Endodermal cell (in vitro differentiated cells): ENCODE data around the gene CTU2. TPM values are rescaled to one million over a fixed set of nuclear protein-coding genes. Genes with fewer than 3 reads are reported as not detected.

ENCODE experiments used
- DNase-seq: peaks from one replicate; pipeline ENCODE4 v3.0.0-alpha.2; 2017
- H3K27ac ChIP-seq: 2 replicates; pipeline ENCODE4 v1.5.1; 2013; ENCODE audit warnings: mild to moderate bottlenecking, low read depth, low read length, moderate library complexity
- H3K27me3 ChIP-seq: 2 replicates; pipeline ENCODE4 v1.6.1; 2013; ENCODE audit warnings: mild to moderate bottlenecking, low read length, moderate library complexity; ENCODE audit not compliant: insufficient read depth, control insufficient read depth, poor library complexity, severe bottlenecking
- H3K36me3 ChIP-seq: 2 replicates; pipeline ENCODE4 v1.7.0; 2013; ENCODE audit warnings: mild to moderate bottlenecking, low read length, moderate library complexity; ENCODE audit not compliant: control insufficient read depth, insufficient read depth
- H3K4me1 ChIP-seq: one replicate; pipeline ENCODE4 v1.7.0; 2013; ENCODE audit warnings: low read length; ENCODE audit not compliant: control insufficient read depth, insufficient read depth
- H3K4me3 ChIP-seq: 2 replicates; pipeline ENCODE4 v1.5.1; 2013; ENCODE audit warnings: mild to moderate bottlenecking, low read length, moderate library complexity
- H3K9ac ChIP-seq: 2 replicates; pipeline ENCODE4 v1.6.1; 2013; ENCODE audit warnings: mild to moderate bottlenecking, low read length, moderate library complexity; ENCODE audit not compliant: poor library complexity, severe bottlenecking; ENCODE audit errors: extremely low read depth
- H3K9me3 ChIP-seq: 2 replicates; pipeline ENCODE4 v1.6.1; 2013; ENCODE audit warnings: mild to moderate bottlenecking, low read length, moderate library complexity; ENCODE audit not compliant: control insufficient read depth
- H3K27ac Mint-ChIP-seq: 2 replicates; pipeline ENCODE4 v1.8.0; 2020; ENCODE audit warnings: mixed read lengths
- H3K27me3 Mint-ChIP-seq: 2 replicates; pipeline ENCODE4 v1.8.0; 2021; ENCODE audit warnings: mild to moderate bottlenecking, mixed read lengths; ENCODE audit not compliant: insufficient read depth
- H3K36me3 Mint-ChIP-seq: 2 replicates; pipeline ENCODE4 v1.8.0; 2020; ENCODE audit warnings: low read depth, mixed read lengths
- H3K4me1 Mint-ChIP-seq: 2 replicates; pipeline ENCODE4 v1.8.0; 2020; ENCODE audit warnings: mixed read lengths
- H3K4me3 Mint-ChIP-seq: 2 replicates; pipeline ENCODE4 v1.8.0; 2020; ENCODE audit warnings: mild to moderate bottlenecking, moderate library complexity, mixed read lengths
- H3K9me3 Mint-ChIP-seq: 2 replicates; pipeline ENCODE4 v1.8.0; 2020; ENCODE audit warnings: mild to moderate bottlenecking, mixed read lengths
- CTCF ChIP-seq: fragments of 200-600 bp; sonication (generic); conservative IDR thresholded peaks from 2 replicates; pipeline ENCODE4 v1.5.0; 2021; ENCODE audit warnings: antibody characterized with exemption, mild to moderate bottlenecking
- WGBS, 2 experiments: methylation state at CpG; one replicate each; pipeline versions ENCODE4 v1.1.5 to v1.1.7; 2013; ENCODE audit warnings: missing lambda C conversion rate in 2 of 2, mixed read lengths in 1 of 2; ENCODE audit not compliant: insufficient coverage in 1 of 2, insufficient read length in 1 of 2; 5-methylcytosine and 5-hydroxymethylcytosine counted together
- total RNA-seq, 2 donors: library from RNA; stranded (reverse); fragmentation: NEBNext Ultra II Directional in 1 of 2; extraction: Animal tissue kit (Norgen Biotek cat#: 25700) in 1 of 2; gene quantifications; 2 replicates in 1 of 2; 3 replicates in 1 of 2; pipeline ENCODE4 v1.2.1, GENCODE V29; 2021

The CTU2 gene
- total RNA-seq, 2 donors from 2014 or later = 16.7 to 24.3 TPM

GRCh38 chr16:88723911-88724310, 17.6 kb downstream of the CTU2 start:
- no peak for DNase-seq
- no peak for TF ChIP-seq CTCF
- Histone ChIP-seq H3K4me1 (no peaks in the 10 kb centered on the region), H3K36me3 (peaks cover 3% of the 10 kb centered on the region), H3K9ac (no peak overlapping the region), H3K9me3 (no peaks in the 10 kb centered on the region), H3K4me3 (no peak overlapping the region), H3K27ac (no peak overlapping the region), H3K27me3 (no peaks in the 10 kb centered on the region)
- Mint-ChIP-seq H3K4me3 (no peak overlapping the region), H3K27me3 (no peaks in the 10 kb centered on the region), H3K9me3 (no peaks in the 10 kb centered on the region), H3K27ac (no peak overlapping the region), H3K4me1 (no peaks in the 10 kb centered on the region), H3K36me3 (peaks cover 20% of the 10 kb centered on the region)
- 94 to 99% methylated on average over 10 to 17 of the region's 17 CpGs for WGBS, 2 experiments

GRCh38 chr16:88724855-88725555, 18.7 kb downstream of the CTU2 start:
- no peak for TF ChIP-seq CTCF
- no peak overlapping the region for H3K9ac ChIP-seq
- no peak overlapping the region for H3K27ac ChIP-seq
- no peak overlapping the region for H3K4me3 Mint-ChIP-seq
- DNase-seq = no peak
- H3K4me1 ChIP-seq = no peaks in the 10 kb centered on the region
- no peak overlapping the region for H3K4me3 ChIP-seq
- WGBS, 2 experiments = 90 to 92% methylated on average over 11 to 31 of the region's 31 CpGs
- H3K4me1 Mint-ChIP-seq = no peaks in the 10 kb centered on the region
- peaks cover 3% of the 10 kb centered on the region for H3K36me3 ChIP-seq
- no peak overlapping the region for H3K27ac Mint-ChIP-seq
- no peaks in the 10 kb centered on the region for H3K9me3 Mint-ChIP-seq
- peaks cover 17% of the 10 kb centered on the region for H3K36me3 Mint-ChIP-seq
- no peaks in the 10 kb centered on the region for H3K27me3 Mint-ChIP-seq
- no peaks in the 10 kb centered on the region for H3K27me3 ChIP-seq
- H3K9me3 ChIP-seq = no peaks in the 10 kb centered on the region

- Mint-ChIP-seq H3K27me3 (no peaks in the 10 kb centered on the region), H3K27ac (no peak overlapping the region), H3K9me3 (no peaks in the 10 kb centered on the region), H3K4me3 (no peak overlapping the region), H3K4me1 (no peaks in the 10 kb centered on the region), H3K36me3 (peaks cover 13% of the 10 kb centered on the region)
- H3K36me3 ChIP-seq = peaks cover 3% of the 10 kb centered on the region
- H3K9me3 ChIP-seq = no peaks in the 10 kb centered on the region
- H3K4me1 ChIP-seq = no peaks in the 10 kb centered on the region
- H3K4me3 ChIP-seq = no peak overlapping the region
- H3K9ac ChIP-seq = no peak overlapping the region
- DNase-seq = no peak
- whole genome bisulfite sequencing, 2 experiments = 94 to 95% methylated on average over 16 to 32 of the region's 32 CpGs
- H3K27ac ChIP-seq = no peak overlapping the region
- TF ChIP-seq CTCF = no peak
- no peaks in the 10 kb centered on the region for H3K27me3 ChIP-seq
These were observed 19.5 kb downstream of the CTU2 start for GRCh38 chr16:88725609-88726407.
